IPS-18a (cell line): ENCODE results near the gene RASAL1.

Experiments used
- H3K27ac ChIP-seq: one replicate; pipeline ENCODE4 v1.5.1; 2013; ENCODE audit warnings: low read length
- H3K27me3 ChIP-seq: one replicate; pipeline ENCODE4 v1.6.1; 2013; ENCODE audit warnings: mild to moderate bottlenecking, low read length; ENCODE audit not compliant: control insufficient read depth, insufficient read depth
- H3K36me3 ChIP-seq: one replicate; pipeline ENCODE4 v1.6.1; 2013; ENCODE audit warnings: low read depth, low read length; ENCODE audit not compliant: control insufficient read depth
- H3K4me1 ChIP-seq: one replicate; pipeline ENCODE4 v1.6.1; 2013; ENCODE audit warnings: low read depth, low read length; ENCODE audit not compliant: control insufficient read depth
- H3K4me3 ChIP-seq: one replicate; pipeline ENCODE4 v1.5.1; 2013; ENCODE audit warnings: low read length
- H3K9ac ChIP-seq: one replicate; pipeline ENCODE4 v1.6.1; 2013; ENCODE audit warnings: mild to moderate bottlenecking, low read length, moderate library complexity
- H3K9me3 ChIP-seq: one replicate; pipeline ENCODE4 v1.6.1; 2013; ENCODE audit warnings: low read depth, low read length; ENCODE audit not compliant: control insufficient read depth

Gene RASAL1

DNA sequence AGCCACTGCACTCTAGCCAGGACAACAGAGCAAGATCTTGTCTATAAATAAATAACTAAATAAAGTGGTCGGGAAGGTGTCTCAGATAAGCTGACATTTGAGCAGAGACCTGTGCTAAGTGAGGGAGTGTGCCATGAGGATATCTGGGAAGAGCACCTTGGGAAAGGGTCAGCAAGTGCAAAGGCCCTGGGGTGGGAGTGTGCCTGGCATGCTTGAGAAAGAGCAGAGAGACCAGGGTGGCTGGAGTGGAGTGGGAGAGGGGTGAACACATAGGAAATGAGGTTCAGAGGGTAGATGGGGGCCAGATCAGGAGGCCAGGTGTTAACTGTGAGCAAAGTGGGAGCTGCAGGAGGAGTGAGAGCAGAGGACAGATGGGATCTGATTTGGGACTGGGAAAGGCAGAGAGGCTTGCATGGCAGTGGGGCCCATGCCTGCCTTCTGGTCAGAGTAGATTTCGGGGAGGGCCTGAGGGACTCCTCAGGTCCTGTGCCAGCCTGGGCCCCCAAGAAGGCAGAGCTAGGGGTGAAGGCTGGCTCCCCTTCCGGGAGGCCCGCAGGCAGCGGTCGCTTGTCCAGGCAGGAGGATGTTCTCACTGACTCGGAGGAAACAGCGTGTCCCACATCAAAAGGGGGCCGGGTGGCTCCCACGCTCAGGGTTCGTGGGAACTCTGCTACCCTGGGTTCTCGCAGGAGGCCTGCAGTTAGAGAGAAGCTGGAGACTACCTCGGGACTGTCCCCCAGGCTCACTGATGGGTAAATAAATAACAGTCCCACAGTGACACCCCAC is 46.4 kb downstream of the RASAL1 start:
- no peak overlapping the region for H3K27ac ChIP-seq

GRCh38 chr12:113088037-113088436 is 47.5 kb downstream of the RASAL1 start:
- no peaks in the 10 kb centered on the region for H3K36me3 ChIP-seq
- no peak overlapping the region for H3K27ac ChIP-seq

More for the DNA sequence above, 46.4 kb downstream of the RASAL1 start:
- Histone ChIP-seq H3K9ac (no peak overlapping the region), H3K9me3 (no peaks in the 10 kb centered on the region), H3K4me3 (no peak overlapping the region), H3K36me3 (no peaks in the 10 kb centered on the region), H3K4me1 (peaks cover 5% of the 10 kb centered on the region), H3K27me3 (no peaks in the 10 kb centered on the region)

GRCh38 chr12:113087193-113087592 is 48.4 kb downstream of the RASAL1 start:
- H3K27ac ChIP-seq, result no peak overlapping the region
- H3K4me1 ChIP-seq, result peaks cover 5% of the 10 kb centered on the region
- no peak overlapping the region for H3K9ac ChIP-seq
- no peak overlapping the region for H3K4me3 ChIP-seq
- H3K36me3 ChIP-seq, result no peaks in the 10 kb centered on the region
- H3K9me3 ChIP-seq, result no peaks in the 10 kb centered on the region
- H3K27me3 ChIP-seq, result no peaks in the 10 kb centered on the region

More at GRCh38 chr12:113088037-113088436, 47.5 kb downstream of the RASAL1 start:
- no peaks in the 10 kb centered on the region for H3K9me3 ChIP-seq
- no peak overlapping the region for H3K9ac ChIP-seq
- no peak overlapping the region for H3K4me3 ChIP-seq
- H3K4me1 ChIP-seq, result peaks cover 5% of the 10 kb centered on the region
- no peaks in the 10 kb centered on the region for H3K27me3 ChIP-seq

- Histone ChIP-seq H3K27ac (no peak overlapping the region), H3K9me3 (no peaks in the 10 kb centered on the region), H3K9ac (no peak overlapping the region), H3K4me1 (peaks cover 5% of the 10 kb centered on the region), H3K4me3 (no peak overlapping the region), H3K27me3 (no peaks in the 10 kb centered on the region), H3K36me3 (no peaks in the 10 kb centered on the region)
Observed at GRCh38 chr12:113086249-113087164, 49.1 kb downstream of the RASAL1 start.

DNA sequence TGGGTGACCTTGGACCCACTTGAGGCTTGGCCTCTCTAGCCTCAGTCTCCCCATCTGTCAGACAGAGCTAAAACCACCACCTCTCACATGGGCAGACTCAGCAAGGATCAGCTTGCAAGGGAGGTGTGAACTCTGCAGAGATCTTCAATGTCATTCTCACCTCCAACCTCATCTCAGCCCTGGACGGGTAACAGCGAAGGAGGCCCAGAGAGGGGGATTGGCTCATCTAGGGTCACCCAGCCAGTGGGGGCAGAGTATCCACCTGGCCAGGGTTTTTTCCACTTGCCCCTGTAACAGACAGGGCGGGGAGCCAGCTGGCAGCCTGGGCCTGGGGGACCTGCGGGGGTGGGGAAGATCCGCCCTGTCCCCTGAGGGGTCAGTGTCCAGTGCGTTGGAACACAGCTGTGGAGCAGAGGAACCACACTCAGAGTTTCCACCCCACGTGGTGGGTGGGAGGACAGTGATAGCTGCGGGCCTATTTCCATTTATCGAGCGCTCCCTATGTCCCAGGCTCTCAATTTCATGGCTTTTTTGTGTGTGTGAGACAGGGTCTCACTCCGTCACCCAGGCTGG is 51.6 kb downstream of the RASAL1 start:
- Histone ChIP-seq H3K9ac (no peak overlapping the region), H3K36me3 (no peaks in the 10 kb centered on the region), H3K9me3 (no peaks in the 10 kb centered on the region), H3K4me1 (peaks cover 5% of the 10 kb centered on the region), H3K4me3 (no peak overlapping the region), H3K27me3 (peaks cover 4% of the 10 kb centered on the region), H3K27ac (no peak overlapping the region)

DNA sequence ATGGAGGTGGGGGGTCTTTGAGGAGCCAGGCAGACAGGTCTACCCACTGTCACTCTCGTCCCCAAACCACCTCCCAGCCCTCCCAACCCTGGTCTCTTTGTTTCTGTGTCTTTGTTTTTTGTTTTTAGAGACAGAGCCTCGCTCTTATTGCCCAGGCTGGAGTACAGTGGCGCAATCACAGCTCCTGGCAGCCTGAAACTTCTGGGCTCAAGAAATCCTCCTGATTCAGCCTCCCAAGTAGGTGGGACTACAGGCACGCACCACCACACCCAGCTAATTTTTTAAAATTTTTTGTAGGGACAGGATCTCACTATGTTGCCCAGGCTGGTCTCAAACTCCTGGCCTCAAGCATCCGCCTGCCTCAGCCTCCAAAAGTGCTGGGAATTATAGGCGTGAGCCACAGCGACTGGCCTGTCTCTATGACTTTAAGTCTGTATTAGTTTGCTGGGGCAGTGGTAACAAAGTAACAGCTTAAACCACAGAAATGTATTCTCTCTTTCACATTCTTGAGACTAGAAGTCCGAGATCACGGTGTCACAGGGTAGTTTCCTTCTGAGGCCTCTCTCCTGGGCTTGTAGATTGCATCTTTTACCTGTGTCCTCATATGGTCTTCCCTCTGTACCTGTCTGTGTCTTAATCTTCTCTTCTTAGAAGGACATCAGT is 52.9 kb downstream of the RASAL1 start:
- H3K36me3 ChIP-seq, result no peaks in the 10 kb centered on the region
- H3K27me3 ChIP-seq, result peaks cover 16% of the 10 kb centered on the region
- H3K9ac ChIP-seq, result no peak overlapping the region
- no peak overlapping the region for H3K27ac ChIP-seq
- no peaks in the 10 kb centered on the region for H3K9me3 ChIP-seq
- no peak overlapping the region for H3K4me3 ChIP-seq
- peaks cover 5% of the 10 kb centered on the region for H3K4me1 ChIP-seq

- Histone ChIP-seq H3K27ac (no peak overlapping the region), H3K4me1 (peaks cover under 1% of the 10 kb centered on the region), H3K9me3 (no peaks in the 10 kb centered on the region), H3K27me3 (peaks cover 24% of the 10 kb centered on the region), H3K9ac (no peak overlapping the region), H3K36me3 (no peaks in the 10 kb centered on the region), H3K4me3 (no peak overlapping the region)
Observed at GRCh38 chr12:113081873-113082272, 53.7 kb downstream of the RASAL1 start.

DNA sequence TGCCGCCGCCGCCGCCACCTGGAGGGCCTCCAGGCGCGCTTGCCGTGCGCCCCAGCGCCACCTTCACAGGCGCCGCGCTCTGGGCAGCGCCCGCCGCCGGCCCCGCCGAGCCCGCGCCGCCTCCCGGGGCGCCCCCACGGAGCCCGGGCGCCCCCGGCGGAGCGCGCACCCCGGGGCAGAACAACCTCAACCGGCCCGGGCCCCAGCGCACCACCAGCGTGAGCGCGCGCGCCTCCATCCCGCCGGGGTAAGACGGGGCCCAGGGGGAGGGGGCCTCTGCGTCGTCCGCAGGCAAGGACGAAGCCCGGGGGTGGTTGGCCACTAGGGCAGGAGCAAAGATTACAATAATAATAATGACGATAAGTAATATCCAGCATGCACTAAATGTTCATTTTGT is 57.7 kb downstream of the RASAL1 start:
- no peaks in the 10 kb centered on the region for H3K4me1 ChIP-seq
- no peaks in the 10 kb centered on the region for H3K36me3 ChIP-seq
- H3K4me3 ChIP-seq, result no peak overlapping the region
- H3K9ac ChIP-seq, result no peak overlapping the region
- H3K27ac ChIP-seq, result no peak overlapping the region
- no peaks in the 10 kb centered on the region for H3K9me3 ChIP-seq
- H3K27me3 ChIP-seq, result peaks cover 39% of the 10 kb centered on the region

- H3K9me3 ChIP-seq, result no peaks in the 10 kb centered on the region
- no peaks in the 10 kb centered on the region for H3K36me3 ChIP-seq
- H3K4me3 ChIP-seq, result peak overlapping the region; percentile 41
- no peak overlapping the region for H3K9ac ChIP-seq
- peaks cover 39% of the 10 kb centered on the region for H3K27me3 ChIP-seq
- no peaks in the 10 kb centered on the region for H3K4me1 ChIP-seq
- H3K27ac ChIP-seq, result no peak overlapping the region
Observed at GRCh38 chr12:113077057-113077858, 58.3 kb downstream of the RASAL1 start.

- no peak overlapping the region for H3K9ac ChIP-seq
- no peak overlapping the region for H3K27ac ChIP-seq
- no peaks in the 10 kb centered on the region for H3K36me3 ChIP-seq
- H3K27me3 ChIP-seq, result peaks cover 39% of the 10 kb centered on the region
- no peak overlapping the region for H3K4me3 ChIP-seq
- no peaks in the 10 kb centered on the region for H3K9me3 ChIP-seq
- H3K4me1 ChIP-seq, result no peaks in the 10 kb centered on the region
Observed at GRCh38 chr12:113075137-113075683, 60.4 kb downstream of the RASAL1 start.
